NCI-H2171 treated with DMSO at 0.1 percent for 48 hours (cell line): ENCODE results near the gene PTGER4.

Experiments used
- DNase-seq: peaks from one replicate; lab custom pipeline; 2025; lab: John Stamatoyannopoulos, UW

PTGER4 gene

GRCh38 chr5:40669606-40670390 is 9.9 kb upstream of the PTGER4 start:
- DNase-seq: no peak

- no peak for DNase-seq
These were observed 7.3 kb upstream of the PTGER4 start for GRCh38 chr5:40672425-40672824.

- DNase-seq: no peak
These were observed 5.0 kb upstream of the PTGER4 start for GRCh38 chr5:40674661-40675235.

GRCh38 chr5:40675396-40676133 is 4.2 kb upstream of the PTGER4 start:
- DNase-seq: no peak

GRCh38 chr5:40676613-40677343 is 2.9 kb upstream of the PTGER4 start:
- DNase-seq: no peak

GRCh38 chr5:40677456-40677855 is 2.3 kb upstream of the PTGER4 start:
- DNase-seq: no peak

GRCh38 chr5:40678026-40678425 is 1.7 kb upstream of the PTGER4 start:
- DNase-seq: no peak

GRCh38 chr5:40678460-40679147 is 1.1 kb upstream of the PTGER4 start:
- DNase-seq: peak; percentile 28

GRCh38 chr5:40679148-40679912 is 385 bp upstream of the PTGER4 start:
- peak; percentile 95 for DNase-seq

GRCh38 chr5:40680741-40681362 is 1.1 kb downstream of the PTGER4 start:
- DNase-seq: no peak

GRCh38 chr5:40681363-40682153 is 1.8 kb downstream of the PTGER4 start:
- DNase-seq: no peak

- DNase-seq: no peak
These were observed 2.7 kb downstream of the PTGER4 start for GRCh38 chr5:40682154-40683017.

- DNase-seq: no peak
These were observed 3.6 kb downstream of the PTGER4 start for GRCh38 chr5:40683305-40683704.

GRCh38 chr5:40685193-40685592 is 5.5 kb downstream of the PTGER4 start:
- DNase-seq: no peak

GRCh38 chr5:40685976-40686486 is 6.3 kb downstream of the PTGER4 start:
- DNase-seq: no peak

- DNase-seq: no peak
These were observed 7.6 kb downstream of the PTGER4 start for GRCh38 chr5:40687321-40687720.

GRCh38 chr5:40688127-40688761 is 8.5 kb downstream of the PTGER4 start:
- peak; percentile 81 for DNase-seq

- DNase-seq: no peak
These were observed 9.3 kb downstream of the PTGER4 start for GRCh38 chr5:40688996-40689395.
